Measurements from ENCODE around the gene SIGLEC7. TPM values are rescaled to one million over a fixed set of nuclear protein-coding genes. Genes with fewer than 3 reads are reported as not detected.

The SIGLEC7 gene
- total and polyA plus RNA-seq, 10 donors, result 6.8 to 59.9 (median 26.5) TPM

GRCh38 chr19:51201712-51202111 lies 59.6 kb downstream of the SIGLEC7 start:
- Histone ChIP-seq H3K4me3 (no peak overlapping the region), H3K36me3 (no peaks in the 10 kb centered on the region), H3K27me3 (replicated peaks in 1 of 7) (peaks cover 0 to 40% (median 0%) of the 10 kb centered on the region in 7 donors), H3K27ac (no peak overlapping the region), H3K4me1 (peaks cover 0 to 12% (median 0%) of the 10 kb centered on the region in 6 donors), H3K9me3 (no peaks in the 10 kb centered on the region)
- DNase-seq, result no peak
- WGBS, 5 donors, result 44 to 55% (median 51%) methylated on average over 5 of the region's 5 CpGs
- intact Hi-C loops (cut with DNase I; ENCODE audit: low total_unique reads), result no loop called here
- no peak for TF ChIP-seq POLR2A (IDR thresholded peaks at IDR 0.05)
- no peak for TF ChIP-seq CTCF (IDR thresholded peaks at IDR 0.05 in 8 of 11, conservative IDR thresholded peaks at IDR 0.05 in 3 of 11)
- no peak for TF ChIP-seq POLR2AphosphoS5 (IDR thresholded peaks at IDR 0.05)

Other genes starting within 250 kb of the SIGLEC7 start
- not detected for gene KLK4, start 230.9 kb upstream of the SIGLEC7 start, total RNA-seq
- under 1 TPM; 0.19 to 0.26 (median 0.20) TPM for gene KLK4, start 230.9 kb upstream of the SIGLEC7 start, polyA plus RNA-seq
- gene KLK5, start 189.3 kb upstream of the SIGLEC7 start, total RNA-seq, result under 1 TPM in 1 of 7 donors, not detected in 6; 0.79 TPM
- under 1 TPM in 1 of 3 donors, not detected in 2; 0.13 TPM for gene KLK5, start 189.3 kb upstream of the SIGLEC7 start, polyA plus RNA-seq
- 1 to 10 TPM in 5 of 7 donors, under 1 TPM in 1, not detected in 1; 0.79 to 9.5 (median 3.0) TPM for gene KLK6, start 172.7 kb upstream of the SIGLEC7 start, total RNA-seq
- gene KLK6, start 172.7 kb upstream of the SIGLEC7 start, polyA plus RNA-seq, result 1 to 10 TPM in 1 of 3 donors, under 1 TPM in 2; 0.43 to 5.8 (median 0.80) TPM
- 1 to 10 TPM in 1 of 7 donors, under 1 TPM in 1, not detected in 5; 0.23 to 1.6 TPM for gene KLK7, start 158.4 kb upstream of the SIGLEC7 start, total RNA-seq
- gene KLK7, start 158.4 kb upstream of the SIGLEC7 start, polyA plus RNA-seq, result under 1 TPM; 0.03 to 0.45 (median 0.09) TPM
- not detected for gene KLK8, start 140.7 kb upstream of the SIGLEC7 start, total RNA-seq
- gene KLK8, start 140.7 kb upstream of the SIGLEC7 start, polyA plus RNA-seq, result under 1 TPM in 1 of 3 donors, not detected in 2; 0.56 TPM
- gene KLK10, start 122.6 kb upstream of the SIGLEC7 start, total RNA-seq, result not detected
- under 1 TPM; 0.06 to 0.13 (median 0.09) TPM for gene KLK10, start 122.6 kb upstream of the SIGLEC7 start, polyA plus RNA-seq
- not detected for gene KLK11, start 115.7 kb upstream of the SIGLEC7 start, total RNA-seq
- under 1 TPM in 2 of 3 donors, not detected in 1; 0.09 to 0.29 TPM for gene KLK11, start 115.7 kb upstream of the SIGLEC7 start, polyA plus RNA-seq
- gene KLK12, start 107.3 kb upstream of the SIGLEC7 start, total RNA-seq, result not detected
- gene KLK12, start 107.3 kb upstream of the SIGLEC7 start, polyA plus RNA-seq, result under 1 TPM in 1 of 3 donors, not detected in 2; 0.16 TPM
- not detected for gene KLK13, start 77.2 kb upstream of the SIGLEC7 start, total RNA-seq
- gene KLK13, start 77.2 kb upstream of the SIGLEC7 start, polyA plus RNA-seq, result under 1 TPM in 1 of 3 donors, not detected in 2; 0.13 TPM
- gene KLK14, start 59.4 kb upstream of the SIGLEC7 start, total RNA-seq, result under 1 TPM in 2 of 7 donors, not detected in 5; 0.44 to 0.63 TPM
- gene KLK14, start 59.4 kb upstream of the SIGLEC7 start, polyA plus RNA-seq, result under 1 TPM; 0.12 to 0.33 (median 0.22) TPM
- gene CTU1, start 33.9 kb upstream of the SIGLEC7 start, total RNA-seq, result 1 to 10 TPM; 4.5 to 8.2 (median 6.5) TPM
- gene CTU1, start 33.9 kb upstream of the SIGLEC7 start, polyA plus RNA-seq, result 1 to 10 TPM; 1.1 to 4.0 (median 2.6) TPM
- gene SIGLEC9, start 17.4 kb upstream of the SIGLEC7 start, total RNA-seq, result 10 to 100 TPM; 26.9 to 81.3 (median 42.1) TPM
- 10 to 100 TPM in 1 of 3 donors, 1 to 10 TPM in 2; 4.6 to 13.5 (median 5.7) TPM for gene SIGLEC9, start 17.4 kb upstream of the SIGLEC7 start, polyA plus RNA-seq
- 10 to 100 TPM; 32.6 to 77.8 (median 65.4) TPM for gene CD33, start 82.8 kb downstream of the SIGLEC7 start, total RNA-seq
- gene CD33, start 82.8 kb downstream of the SIGLEC7 start, polyA plus RNA-seq, result 10 to 100 TPM in 2 of 3 donors, 1 to 10 TPM in 1; 9.6 to 19.2 (median 16.6) TPM
- under 1 TPM in 1 of 7 donors, not detected in 6; 0.88 TPM for gene SIGLECL1, start 108.8 kb downstream of the SIGLEC7 start, total RNA-seq
- under 1 TPM in 1 of 3 donors, not detected in 2; 0.26 TPM for gene SIGLECL1, start 108.8 kb downstream of the SIGLEC7 start, polyA plus RNA-seq
- not detected for gene IGLON5, start 169.3 kb downstream of the SIGLEC7 start, total RNA-seq
- gene IGLON5, start 169.3 kb downstream of the SIGLEC7 start, polyA plus RNA-seq, result under 1 TPM in 1 of 3 donors, not detected in 2; 0.03 TPM
- 1 to 10 TPM; 1.1 to 2.6 (median 1.6) TPM for gene VSIG10L, start 199.8 kb downstream of the SIGLEC7 start, total RNA-seq
- gene VSIG10L, start 199.8 kb downstream of the SIGLEC7 start, polyA plus RNA-seq, result 1 to 10 TPM; 1.2 to 2.3 (median 1.7) TPM
- gene ETFB, start 224.1 kb downstream of the SIGLEC7 start, total RNA-seq, result 10 to 100 TPM; 41.4 to 78.0 (median 54.1) TPM
- gene ETFB, start 224.1 kb downstream of the SIGLEC7 start, polyA plus RNA-seq, result 100 to 1,000 TPM in 1 of 3 donors, 10 to 100 TPM in 2; 81.6 to 133 (median 93.5) TPM
- 1 to 10 TPM in 5 of 7 donors, not detected in 2; 2.1 to 4.9 (median 2.5) TPM for gene CLDND2, start 226.7 kb downstream of the SIGLEC7 start, total RNA-seq
- 1 to 10 TPM in 1 of 3 donors, under 1 TPM in 2; 0.36 to 3.4 (median 0.77) TPM for gene CLDND2, start 226.7 kb downstream of the SIGLEC7 start, polyA plus RNA-seq
- gene NKG7, start 230.4 kb downstream of the SIGLEC7 start, total RNA-seq, result 100 to 1,000 TPM in 3 of 7 donors, 10 to 100 TPM in 4; 54.5 to 144 (median 94.1) TPM
- 10 to 100 TPM; 30.8 to 43.7 (median 37.8) TPM for gene NKG7, start 230.4 kb downstream of the SIGLEC7 start, polyA plus RNA-seq
- not detected for gene LIM2, start 245.7 kb downstream of the SIGLEC7 start, total RNA-seq
- gene LIM2, start 245.7 kb downstream of the SIGLEC7 start, polyA plus RNA-seq, result not detected
- 1 to 10 TPM in 1 of 7 donors, under 1 TPM in 2, not detected in 4; 0.20 to 2.4 (median 0.28) TPM for gene C19orf84, start 248.3 kb downstream of the SIGLEC7 start, total RNA-seq
- gene C19orf84, start 248.3 kb downstream of the SIGLEC7 start, polyA plus RNA-seq, result under 1 TPM; 0.13 to 0.23 (median 0.19) TPM

Measured in spleen (tissue), 11 donors.